GM23338 (cell line): Measurements from ENCODE around the gene IL22RA1. TPM values are rescaled to one million over a fixed set of nuclear protein-coding genes. Genes with fewer than 3 reads are reported as not detected.
A peak's percentile ranks its signal among the peaks of the same experiment; 100 is the strongest.

Source experiments
- ATAC-seq: fragments of 200-7000 bp; cut with Tn5 transposase; 3 replicates; pipeline ENCODE4 v1.9.1; 2020
- DNase-seq: peaks from one replicate; pipeline ENCODE4 v3.0.0-alpha.2; 2015; ENCODE audit warnings: low spot score
- H2AFZ ChIP-seq: fragments of 200-600 bp; sonication (generic); 2 replicates; pipeline ENCODE4 v1.8.0; 2016; ENCODE audit warnings: antibody characterized with exemption, mild to moderate bottlenecking, moderate library complexity
- H3F3A ChIP-seq: fragments of 200-600 bp; sonication (generic); replicated peaks from 2 replicates; pipeline ENCODE4 v1.8.0; 2017; ENCODE audit warnings: antibody characterized with exemption, mixed run types, low read depth
- H3K27ac ChIP-seq: fragments of 200-600 bp; sonication (generic); 2 replicates; pipeline ENCODE4 v1.6.1; 2016; ENCODE audit warnings: low read depth
- H3K27me3 ChIP-seq: fragments of 200-600 bp; sonication (generic); 2 replicates; pipeline ENCODE4 v1.8.0; 2016; ENCODE audit warnings: mild to moderate bottlenecking, mixed run types, moderate library complexity; ENCODE audit not compliant: insufficient read depth
- H3K36me3 ChIP-seq: fragments of 200-600 bp; sonication (generic); 2 replicates; pipeline ENCODE4 v1.8.0; 2016; ENCODE audit warnings: mild to moderate bottlenecking; ENCODE audit not compliant: insufficient read depth
- H3K4me1 ChIP-seq: fragments of 200-600 bp; sonication (generic); 2 replicates; pipeline ENCODE4 v1.8.0; 2016; ENCODE audit warnings: mild to moderate bottlenecking, moderate library complexity; ENCODE audit not compliant: insufficient read depth
- H3K4me2 ChIP-seq: fragments of 200-600 bp; sonication (generic); 2 replicates; pipeline ENCODE4 v1.7.1; 2017; ENCODE audit warnings: mixed run types
- H3K4me3 ChIP-seq: fragments of 200-600 bp; sonication (generic); 2 replicates; pipeline ENCODE4 v1.6.1; 2016; ENCODE audit warnings: mixed run types
- H3K79me2 ChIP-seq: fragments of 200-600 bp; sonication (generic); replicated peaks from 2 replicates; pipeline ENCODE4 v1.8.0; 2017; ENCODE audit warnings: mild to moderate bottlenecking; ENCODE audit not compliant: insufficient read depth
- H3K9me2 ChIP-seq: fragments of 200-600 bp; sonication (generic); 2 replicates; pipeline ENCODE4 v1.8.0; 2017; ENCODE audit not compliant: insufficient read depth
- H4K20me1 ChIP-seq: fragments of 200-600 bp; sonication (generic); replicated peaks from 2 replicates; pipeline ENCODE4 v1.8.0; 2017; ENCODE audit warnings: mild to moderate bottlenecking; ENCODE audit not compliant: insufficient read depth
- H3K27ac Mint-ChIP-seq: 2 replicates; pipeline ENCODE4 v1.8.0; 2020; ENCODE audit warnings: inconsistent platforms, mild to moderate bottlenecking, moderate library complexity, mixed read lengths
- H3K27me3 Mint-ChIP-seq: 3 replicates; pipeline ENCODE4 v1.8.0; 2022; ENCODE audit warnings: low read depth, mild to moderate bottlenecking, moderate library complexity, mixed read lengths, inconsistent platforms; ENCODE audit not compliant: insufficient read depth, poor library complexity
- H3K36me3 Mint-ChIP-seq: 3 replicates; pipeline ENCODE4 v1.8.0; 2021; ENCODE audit warnings: low read depth, mild to moderate bottlenecking, inconsistent platforms, moderate library complexity, mixed read lengths
- H3K4me1 Mint-ChIP-seq: 3 replicates; pipeline ENCODE4 v1.8.0; 2020; ENCODE audit warnings: mild to moderate bottlenecking, inconsistent platforms, mixed read lengths
- H3K4me3 Mint-ChIP-seq: 3 replicates; pipeline ENCODE4 v1.8.0; 2021; ENCODE audit warnings: moderate library complexity, mild to moderate bottlenecking, inconsistent platforms, mixed read lengths
- H3K9me3 Mint-ChIP-seq: 3 replicates; pipeline ENCODE4 v1.8.0; 2020; ENCODE audit warnings: moderate library complexity, mild to moderate bottlenecking, inconsistent platforms, mixed read lengths
- CREB1 ChIP-seq: fragments of 250-450 bp; sonication (Bioruptor Pico); IDR thresholded peaks from 2 replicates; pipeline ENCODE4 v1.5.0; 2020; ENCODE audit warnings: low read depth, mild to moderate bottlenecking, moderate library complexity
- ETS1 ChIP-seq: IDR thresholded peaks from 2 replicates; pipeline ENCODE4 v1.6.1; 2016; ENCODE audit warnings: antibody characterized with exemption
- EZH2phosphoT487 ChIP-seq: fragments of 200-600 bp; sonication (generic); IDR thresholded peaks from one replicate; pipeline ENCODE4 v1.8.1; 2018; ENCODE audit warnings: antibody characterized with exemption; ENCODE audit not compliant: unreplicated experiment
- JUNB ChIP-seq: IDR thresholded peaks from one replicate; pipeline ENCODE4 v1.6.1; 2016; ENCODE audit warnings: antibody characterized with exemption; ENCODE audit not compliant: unreplicated experiment
- NANOG ChIP-seq: IDR thresholded peaks from 2 replicates; pipeline ENCODE4 v1.6.1; 2016; ENCODE audit warnings: antibody characterized with exemption, borderline replicate concordance
- ZNF114 ChIP-seq: fragments of 250-450 bp; sonication (Bioruptor Pico); IDR thresholded peaks from 2 replicates; pipeline ENCODE4 v1.5.0; 2020; ENCODE audit warnings: mild to moderate bottlenecking, moderate library complexity
- ZNF462 ChIP-seq: fragments of 250-450 bp; sonication (Bioruptor Pico); IDR thresholded peaks from 2 replicates; pipeline ENCODE4 v1.5.0; 2020; ENCODE audit warnings: mild to moderate bottlenecking, moderate library complexity
- polyA plus RNA-seq: library from polyadenylated mRNA; unstranded; fragments of >200 nt; fragmentation: Nextera tagmentation; extraction: Ambion mirVana; gene quantifications from 2 replicates; pipeline ENCODE4 v1.2.1, GENCODE V29; 2016
- total RNA-seq: library from RNA; depleted of rRNA; stranded (reverse); fragments of >200 nt; shearing (Covaris generic); gene quantifications from 2 replicates; pipeline ENCODE4 v1.2.3, GENCODE V29; 2014
- TF ChIP-seq, protein P1 (sequence below): IDR thresholded peaks from one replicate; pipeline ENCODE4 v1.6.1; 2018; ENCODE audit warnings: antibody characterized with exemption; ENCODE audit not compliant: unreplicated experiment
- TF ChIP-seq, protein P2 (sequence below), 2 experiments: fragments of 200-600 bp in 1 of 2; sonication (generic) in 1 of 2; conservative IDR thresholded peaks; 2 replicates each; pipeline versions ENCODE4 v1.5.1 to v1.6.1; 2016 to 2017; ENCODE audit warnings: antibody characterized with exemption in 2 of 2, low read depth in 2 of 2, mild to moderate bottlenecking in 2 of 2, moderate library complexity in 1 of 2

The IL22RA1 gene
- total and polyA plus RNA-seq, 2 experiments from 2014 or later, result 0.11 to 0.28 TPM

DNA sequence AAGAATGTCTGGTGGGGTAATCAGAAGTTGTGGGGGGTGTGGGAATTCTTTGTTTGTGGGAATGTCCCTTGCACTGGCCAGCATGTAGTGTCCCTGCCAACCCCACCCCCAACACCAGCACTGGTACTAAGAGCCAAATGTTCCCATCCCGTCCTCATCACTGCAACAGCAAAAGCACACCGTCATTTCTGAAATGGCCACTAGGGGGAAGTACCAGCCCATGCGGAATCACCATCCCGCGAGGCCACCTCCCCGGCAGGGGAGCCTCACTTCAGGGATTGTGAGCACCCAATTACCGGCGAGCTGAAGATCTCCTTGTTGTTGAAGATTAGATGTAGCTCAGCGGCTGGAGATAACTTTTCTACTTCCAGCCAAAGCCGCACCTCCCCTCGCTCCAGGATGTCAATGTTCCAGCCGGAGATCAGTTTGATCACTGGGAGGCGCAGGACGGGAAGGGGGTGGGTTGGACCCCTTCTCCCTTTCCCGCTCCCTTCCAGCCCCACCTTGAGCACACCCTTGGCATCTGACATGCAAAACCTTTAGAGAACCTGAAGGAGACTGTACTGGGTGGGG, 72.0 kb downstream of the IL22RA1 start:
- DNase-seq, result peak; percentile 92
- Histone ChIP-seq H3K4me3 (peak overlapping the region; percentile 45; the same call in 1 of the 2 replicates), H3K36me3 (no peaks in the 10 kb centered on the region), H3K79me2 (no peaks in the 10 kb centered on the region), H3K4me2 (peak overlapping the region; percentile 62; the same call in 1 of the 2 replicates), H3K27me3 (no peaks in the 10 kb centered on the region), H3K4me1 (peaks cover 5% of the 10 kb centered on the region), H3F3A (no peaks in the 10 kb centered on the region), H3K27ac (no peak overlapping the region), H2AFZ (peak overlapping the region; percentile 89), H4K20me1 (no peaks in the 10 kb centered on the region), H3K9me2 (no peaks in the 10 kb centered on the region)
- no peaks in the 10 kb centered on the region for H3K9me3 Mint-ChIP-seq
- H3K36me3 Mint-ChIP-seq, result no peaks in the 10 kb centered on the region
- no peak overlapping the region for H3K27ac Mint-ChIP-seq
- H3K4me1 Mint-ChIP-seq, result peaks cover 11% of the 10 kb centered on the region; the same call in 2 of the 3 replicates
- peak overlapping the region; percentile 47; the same call in 2 of the 3 replicates for H3K4me3 Mint-ChIP-seq
- TF ChIP-seq NANOG (no peak), JUNB (no peak), ZNF462 (CRISPR knock-in tag) (no peak), ZNF114 (no peak), ETS1 (no peak), EZH2phosphoT487 (no peak), CREB1 (peak; percentile 45; the same call in 1 of the 2 replicates)
- TF ChIP-seq, protein P1, sequence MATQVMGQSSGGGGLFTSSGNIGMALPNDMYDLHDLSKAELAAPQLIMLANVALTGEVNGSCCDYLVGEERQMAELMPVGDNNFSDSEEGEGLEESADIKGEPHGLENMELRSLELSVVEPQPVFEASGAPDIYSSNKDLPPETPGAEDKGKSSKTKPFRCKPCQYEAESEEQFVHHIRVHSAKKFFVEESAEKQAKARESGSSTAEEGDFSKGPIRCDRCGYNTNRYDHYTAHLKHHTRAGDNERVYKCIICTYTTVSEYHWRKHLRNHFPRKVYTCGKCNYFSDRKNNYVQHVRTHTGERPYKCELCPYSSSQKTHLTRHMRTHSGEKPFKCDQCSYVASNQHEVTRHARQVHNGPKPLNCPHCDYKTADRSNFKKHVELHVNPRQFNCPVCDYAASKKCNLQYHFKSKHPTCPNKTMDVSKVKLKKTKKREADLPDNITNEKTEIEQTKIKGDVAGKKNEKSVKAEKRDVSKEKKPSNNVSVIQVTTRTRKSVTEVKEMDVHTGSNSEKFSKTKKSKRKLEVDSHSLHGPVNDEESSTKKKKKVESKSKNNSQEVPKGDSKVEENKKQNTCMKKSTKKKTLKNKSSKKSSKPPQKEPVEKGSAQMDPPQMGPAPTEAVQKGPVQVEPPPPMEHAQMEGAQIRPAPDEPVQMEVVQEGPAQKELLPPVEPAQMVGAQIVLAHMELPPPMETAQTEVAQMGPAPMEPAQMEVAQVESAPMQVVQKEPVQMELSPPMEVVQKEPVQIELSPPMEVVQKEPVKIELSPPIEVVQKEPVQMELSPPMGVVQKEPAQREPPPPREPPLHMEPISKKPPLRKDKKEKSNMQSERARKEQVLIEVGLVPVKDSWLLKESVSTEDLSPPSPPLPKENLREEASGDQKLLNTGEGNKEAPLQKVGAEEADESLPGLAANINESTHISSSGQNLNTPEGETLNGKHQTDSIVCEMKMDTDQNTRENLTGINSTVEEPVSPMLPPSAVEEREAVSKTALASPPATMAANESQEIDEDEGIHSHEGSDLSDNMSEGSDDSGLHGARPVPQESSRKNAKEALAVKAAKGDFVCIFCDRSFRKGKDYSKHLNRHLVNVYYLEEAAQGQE, result no peak
- TF ChIP-seq, protein P2, sequence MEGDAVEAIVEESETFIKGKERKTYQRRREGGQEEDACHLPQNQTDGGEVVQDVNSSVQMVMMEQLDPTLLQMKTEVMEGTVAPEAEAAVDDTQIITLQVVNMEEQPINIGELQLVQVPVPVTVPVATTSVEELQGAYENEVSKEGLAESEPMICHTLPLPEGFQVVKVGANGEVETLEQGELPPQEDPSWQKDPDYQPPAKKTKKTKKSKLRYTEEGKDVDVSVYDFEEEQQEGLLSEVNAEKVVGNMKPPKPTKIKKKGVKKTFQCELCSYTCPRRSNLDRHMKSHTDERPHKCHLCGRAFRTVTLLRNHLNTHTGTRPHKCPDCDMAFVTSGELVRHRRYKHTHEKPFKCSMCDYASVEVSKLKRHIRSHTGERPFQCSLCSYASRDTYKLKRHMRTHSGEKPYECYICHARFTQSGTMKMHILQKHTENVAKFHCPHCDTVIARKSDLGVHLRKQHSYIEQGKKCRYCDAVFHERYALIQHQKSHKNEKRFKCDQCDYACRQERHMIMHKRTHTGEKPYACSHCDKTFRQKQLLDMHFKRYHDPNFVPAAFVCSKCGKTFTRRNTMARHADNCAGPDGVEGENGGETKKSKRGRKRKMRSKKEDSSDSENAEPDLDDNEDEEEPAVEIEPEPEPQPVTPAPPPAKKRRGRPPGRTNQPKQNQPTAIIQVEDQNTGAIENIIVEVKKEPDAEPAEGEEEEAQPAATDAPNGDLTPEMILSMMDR (conservative IDR thresholded peaks at IDR 0.05; ENCODE audit: low read depth in 2 of 2), result peak; percentile 90 to 98
- ATAC-seq, result peak; percentile 92
- no peaks in the 10 kb centered on the region for H3K27me3 Mint-ChIP-seq
